GM12892 (cell line): ENCODE results near the gene NFKB2.

Experiments used
- POLR2A ChIP-seq: IDR thresholded peaks from 2 replicates; pipeline ENCODE4 v1.6.1; 2011; ENCODE audit warnings: low read depth, low read length, control low read depth
- POLR2AphosphoS5 ChIP-seq: IDR thresholded peaks from 2 replicates; pipeline ENCODE4 v1.6.1; 2011; ENCODE audit warnings: low read depth, low read length, control low read depth
- TAF1 ChIP-seq: IDR thresholded peaks from 2 replicates; pipeline ENCODE4 v1.6.1; 2011; ENCODE audit warnings: low read depth, mild to moderate bottlenecking, control low read depth, low read length, borderline replicate concordance

GRCh38 chr10:102437515-102437914, 42.0 kb downstream of the NFKB2 start:
- TF ChIP-seq POLR2A, result no peak
- TF ChIP-seq POLR2AphosphoS5, result no peak
- TF ChIP-seq TAF1, result no peak
